A673 (cell line): ENCODE results near the gene KCNQ1. TPM values are rescaled to one million over a fixed set of nuclear protein-coding genes. Genes with fewer than 3 reads are reported as not detected.

Experiments
- BruUV-seq: library from RNA; stranded (reverse); fragments of 400-500 nt; replicated peaks from 2 replicates; lab custom pipeline; 2021; lab: Mats Ljungman, UMichigan
- CTCF ChIA-PET: fragments of 300-600 bp; sonication (Branson Sonifier 250); formaldehyde crosslinking; loops from one replicate; lab custom pipeline; 2022; ENCODE audit warnings: antibody characterized with exemption; lab: Charles Lee
- POLR2A ChIA-PET: fragments of 300-600 bp; sonication (Branson Sonifier 250); formaldehyde crosslinking; loops from one replicate; lab custom pipeline; 2022; ENCODE audit warnings: antibody characterized with exemption; ENCODE audit not compliant: low non-redundant PET; lab: Charles Lee
- DNase-seq: peaks from one replicate; pipeline ENCODE4 v3.0.0-alpha.2; 2015; ENCODE audit warnings: low spot score
- H3K27ac ChIP-seq: fragments of 200-600 bp; sonication (generic); 2 replicates; pipeline ENCODE4 v1.5.1; 2016; ENCODE audit warnings: mixed run types, low read depth, mild to moderate bottlenecking, mixed read lengths, antibody characterized with exemption, low read length; ENCODE audit not compliant: poor library complexity, severe bottlenecking
- H3K27me3 ChIP-seq: fragments of 200-600 bp; sonication (generic); replicated peaks from 2 replicates; pipeline ENCODE4 v1.6.1; 2017; ENCODE audit warnings: mixed run types, low read depth, mild to moderate bottlenecking, mixed read lengths, antibody characterized with exemption, low read length; ENCODE audit not compliant: insufficient read depth, poor library complexity
- H3K36me3 ChIP-seq: fragments of 200-600 bp; sonication (generic); 2 replicates; pipeline ENCODE4 v1.6.1; 2016; ENCODE audit warnings: mixed run types, mild to moderate bottlenecking, mixed read lengths, antibody characterized with exemption, low read length; ENCODE audit not compliant: insufficient read depth, poor library complexity, severe bottlenecking
- H3K4me1 ChIP-seq: fragments of 200-600 bp; sonication (generic); 2 replicates; pipeline ENCODE4 v1.6.1; 2017; ENCODE audit warnings: mixed run types, mild to moderate bottlenecking, mixed read lengths, antibody characterized with exemption, low read length; ENCODE audit not compliant: insufficient read depth, poor library complexity, severe bottlenecking
- H3K4me3 ChIP-seq: fragments of 200-600 bp; sonication (generic); 2 replicates; pipeline ENCODE4 v1.5.1; 2016; ENCODE audit warnings: low read depth, mixed run types, mild to moderate bottlenecking, mixed read lengths, low read length; ENCODE audit not compliant: poor library complexity, severe bottlenecking
- H3K9me3 ChIP-seq: fragments of 200-600 bp; sonication (generic); 2 replicates; pipeline ENCODE4 v1.6.1; 2016; ENCODE audit warnings: mixed run types, low read depth, mild to moderate bottlenecking, mixed read lengths, antibody characterized with exemption, low read length; ENCODE audit not compliant: poor library complexity, severe bottlenecking
- CTCF ChIP-seq: fragments of 300-800, 200-600 bp; sonication (generic); conservative IDR thresholded peaks from 2 replicates; pipeline ENCODE4 v1.5.1; 2017; ENCODE audit warnings: low read depth, mild to moderate bottlenecking, antibody characterized with exemption, low read length, moderate library complexity, mixed read lengths
- EZH2 ChIP-seq: fragments of 200-600 bp; sonication (generic); IDR thresholded peaks from 2 replicates; pipeline ENCODE4 v1.6.1; 2017; ENCODE audit warnings: borderline replicate concordance, low read depth, mild to moderate bottlenecking, mixed read lengths, antibody characterized with exemption, low read length; ENCODE audit not compliant: poor library complexity, severe bottlenecking
- intact Hi-C: fragments of 100-400 bp; cut with micrococcal nuclease; formaldehyde crosslinking; loops from one replicate; pipeline ENCODE4 v1.10.0; 2022; ENCODE audit not compliant: unreplicated experiment
- total RNA-seq: library from RNA; stranded (reverse); gene quantifications from 2 replicates; pipeline ENCODE4 v1.2.3, GENCODE V29; 2021

Gene KCNQ1
- total RNA-seq, 1 experiment from 2014 or later, result not detected

GRCh38 chr11:2540223-2540991 is 95.6 kb downstream of the KCNQ1 start:
- POLR2A ChIA-PET, result no interaction called here
- no peaks in the 10 kb centered on the region for H3K9me3 ChIP-seq
- no peak for TF ChIP-seq EZH2
- TF ChIP-seq CTCF, result no peak
- intact Hi-C loops, result no loop called here
- CTCF ChIA-PET, result no interaction called here
- H3K27me3 ChIP-seq, result no peaks in the 10 kb centered on the region
- no peaks in the 10 kb centered on the region for H3K36me3 ChIP-seq
- H3K27ac ChIP-seq, result no peak overlapping the region
- no peak overlapping the region for H3K4me3 ChIP-seq
- BruUV-seq, result no TSS peak
- no peaks in the 10 kb centered on the region for H3K4me1 ChIP-seq
- no peak for DNase-seq

GRCh38 chr11:2540992-2541680 is 96.3 kb downstream of the KCNQ1 start:
- no peak for DNase-seq
- Histone ChIP-seq H3K4me3 (no peak overlapping the region), H3K27me3 (no peaks in the 10 kb centered on the region), H3K36me3 (no peaks in the 10 kb centered on the region), H3K27ac (no peak overlapping the region), H3K9me3 (no peaks in the 10 kb centered on the region), H3K4me1 (no peaks in the 10 kb centered on the region)
- intact Hi-C loops, result no loop called here
- ChIA-PET CTCF (no interaction called here), POLR2A (no interaction called here)
- BruUV-seq, result no TSS peak
- TF ChIP-seq CTCF, result no peak
- no peak for TF ChIP-seq EZH2

GRCh38 chr11:2541881-2542361 is 97.1 kb downstream of the KCNQ1 start:
- Histone ChIP-seq H3K9me3 (no peaks in the 10 kb centered on the region), H3K36me3 (no peaks in the 10 kb centered on the region), H3K4me1 (no peaks in the 10 kb centered on the region), H3K27me3 (no peaks in the 10 kb centered on the region), H3K4me3 (no peak overlapping the region), H3K27ac (no peak overlapping the region)
- intact Hi-C loops, result no loop called here
- TF ChIP-seq CTCF (no peak), EZH2 (no peak)
- CTCF ChIA-PET, result no interaction called here
- POLR2A ChIA-PET, result no interaction called here
- no TSS peak for BruUV-seq
- DNase-seq, result no peak
